ENCODE results near the gene ALOX15B. TPM values are rescaled to one million over a fixed set of nuclear protein-coding genes. Genes with fewer than 3 reads are reported as not detected.

ALOX15B gene
- total RNA-seq, result 0.99 TPM

GRCh38 chr17:8038954-8039610 lies at the start of gene ALOX15B:
Gene ALOX15B (plus strand): TSS chr17:8039059. CDS start chr17:8039156, 97 bp downstream.

GRCh38 chr17:8001976-8002720 lies 36.7 kb upstream of the ALOX15B start, which contains the start of gene GUCY2D:
Gene GUCY2D (plus strand): TSS chr17:8002615. CDS start chr17:8003048, 433 bp downstream.

GRCh38 chr17:8087075-8087951 lies 48.5 kb downstream of the ALOX15B start, which contains the start of gene ALOX12B:
Gene ALOX12B (minus strand): TSS chr17:8087716. CDS start chr17:8087442, 274 bp downstream.

Small RNAs within 50 kb of the gene (small RNA-seq; reads per million reads assigned to genes)
- not detected for gene MIR4314 (ENCODE audit: low replicate concordance)

Other genes starting within 250 kb of the ALOX15B start
- 22.2 TPM for gene KDM6B, start 204.8 kb upstream of the ALOX15B start, total RNA-seq
- gene TMEM88, start 184.0 kb upstream of the ALOX15B start, total RNA-seq, result 21.1 TPM
- gene NAA38, start 181.5 kb upstream of the ALOX15B start, total RNA-seq, result 139 TPM
- 17.4 TPM for gene CYB5D1, start 181.1 kb upstream of the ALOX15B start, total RNA-seq
- 136 TPM for gene CHD3, start 150.3 kb upstream of the ALOX15B start, total RNA-seq
- 7.0 TPM for gene RNF227, start 122.8 kb upstream of the ALOX15B start, total RNA-seq
- gene KCNAB3, start 109.2 kb upstream of the ALOX15B start, total RNA-seq, result 4.1 TPM
- gene TRAPPC1, start 107.1 kb upstream of the ALOX15B start, total RNA-seq, result 30.5 TPM
- 36.7 TPM for gene CNTROB, start 106.9 kb upstream of the ALOX15B start, total RNA-seq
- gene GUCY2D, start 36.4 kb upstream of the ALOX15B start, total RNA-seq, result 0.23 TPM
- 0.41 TPM for gene ALOX12B, start 48.7 kb downstream of the ALOX15B start, total RNA-seq
- gene ALOXE3, start 79.5 kb downstream of the ALOX15B start, total RNA-seq, result not detected
- not detected for gene HES7, start 85.0 kb downstream of the ALOX15B start, total RNA-seq
- gene PER1, start 113.3 kb downstream of the ALOX15B start, total RNA-seq, result 99.8 TPM
- gene VAMP2, start 123.9 kb downstream of the ALOX15B start, total RNA-seq, result 45.4 TPM
- gene TMEM107, start 137.3 kb downstream of the ALOX15B start, total RNA-seq, result 31.2 TPM
- gene BORCS6, start 151.1 kb downstream of the ALOX15B start, total RNA-seq, result 9.8 TPM
- gene AURKB, start 171.5 kb downstream of the ALOX15B start, total RNA-seq, result 23.1 TPM
- gene CTC1, start 209.0 kb downstream of the ALOX15B start, total RNA-seq, result 18.3 TPM
- 44.3 TPM for gene PFAS, start 210.2 kb downstream of the ALOX15B start, total RNA-seq
- 13.3 TPM for gene RANGRF, start 249.6 kb downstream of the ALOX15B start, total RNA-seq

Data from metanephros (tissue), 2 donors.